ENCODE measurements around the gene RHBDL2.
"Not testable (repeated sequence)": the region's sequence is repeated elsewhere in the genome, so short reads cannot be mapped to it uniquely, and the experiment has no call there.

The RHBDL2 gene

GRCh38 chr1:38873027-38873969 lies 68.3 kb downstream of the RHBDL2 start, which contains the start of gene MYCBP:
Gene MYCBP, minus strand, starts transcription at chr1:38873348. Its CDS starts 43 bp downstream, at chr1:38873305.
- DNase-seq, result peak; percentile 93 to 95

- no peak for DNase-seq
Observed at GRCh38 chr1:38872401-38873026, 69.1 kb downstream of the RHBDL2 start.

- DNase-seq, result no peak
Observed at GRCh38 chr1:38870996-38871395, 70.6 kb downstream of the RHBDL2 start.

GRCh38 chr1:38867208-38867607 lies 74.4 kb downstream of the RHBDL2 start:
- DNase-seq, result no peak

- DNase-seq, result no peak
Observed at GRCh38 chr1:38865112-38865715, 76.4 kb downstream of the RHBDL2 start.

GRCh38 chr1:38860454-38860795 lies 81.2 kb downstream of the RHBDL2 start:
- no peak for DNase-seq

GRCh38 chr1:38859561-38860453 lies 81.8 kb downstream of the RHBDL2 start, which contains the start of gene RRAGC:
Gene RRAGC, minus strand, starts transcription at chr1:38859772. Its CDS starts 126 bp downstream, at chr1:38859646.
- DNase-seq, result peak; percentile 97 to 98

- DNase-seq, result peak; percentile 28 to 34
Observed at GRCh38 chr1:38858833-38859560, 82.6 kb downstream of the RHBDL2 start.

- DNase-seq, result no peak
Observed at GRCh38 chr1:38852780-38853179, 88.8 kb downstream of the RHBDL2 start.

GRCh38 chr1:38848071-38848470 lies 93.6 kb downstream of the RHBDL2 start:
- no peak for DNase-seq

GRCh38 chr1:38846210-38846609 lies 95.4 kb downstream of the RHBDL2 start:
- DNase-seq, result no peak

GRCh38 chr1:38845088-38845487 lies 96.5 kb downstream of the RHBDL2 start:
- not testable (repeated sequence) for DNase-seq

- no peak for DNase-seq
Observed at GRCh38 chr1:38840281-38840680, 101.3 kb downstream of the RHBDL2 start.

- no peak for DNase-seq
Observed at GRCh38 chr1:38839363-38839762, 102.3 kb downstream of the RHBDL2 start.

- DNase-seq, result not testable (repeated sequence)
Observed at GRCh38 chr1:38836316-38836715, 105.3 kb downstream of the RHBDL2 start.
